DOHH2 (cell line): ENCODE data around the gene C1QTNF6.

ENCODE experiments used
- H3F3A ChIP-seq: fragments of 200-600 bp; sonication (generic), shearing (Covaris generic); 2 replicates; pipeline ENCODE4 v1.6.0; 2016; ENCODE audit warnings: antibody characterized with exemption, mild to moderate bottlenecking; ENCODE audit not compliant: control insufficient read depth, insufficient read depth
- H3K27ac ChIP-seq: fragments of 200-600 bp; sonication (generic); 2 replicates; pipeline ENCODE4 v1.5.1; 2014; ENCODE audit warnings: low read depth, mild to moderate bottlenecking, low read length, moderate library complexity
- H3K27me3 ChIP-seq: fragments of 200-600 bp; sonication (generic); 2 replicates; pipeline ENCODE4 v1.6.1; 2014; ENCODE audit warnings: mild to moderate bottlenecking, low read length, mixed read lengths; ENCODE audit not compliant: control insufficient read depth
- H3K36me3 ChIP-seq: fragments of 200-600 bp; sonication (generic); 2 replicates; pipeline ENCODE4 v1.6.1; 2014; ENCODE audit warnings: mild to moderate bottlenecking, low read length, moderate library complexity, mixed read lengths; ENCODE audit not compliant: control insufficient read depth
- H3K4me1 ChIP-seq: fragments of 200-600 bp; sonication (generic); 2 replicates; pipeline ENCODE4 v1.6.1; 2014; ENCODE audit warnings: mild to moderate bottlenecking, low read length, mixed read lengths; ENCODE audit not compliant: control insufficient read depth
- H3K4me2 ChIP-seq: fragments of 200-600 bp; sonication (generic); 2 replicates; pipeline ENCODE4 v1.6.0; 2014; ENCODE audit warnings: mild to moderate bottlenecking, low read length, moderate library complexity
- H3K4me3 ChIP-seq: fragments of 200-600 bp; sonication (generic); 2 replicates; pipeline ENCODE4 v1.5.1; 2014; ENCODE audit warnings: mild to moderate bottlenecking, low read length, mixed read lengths
- H3K79me2 ChIP-seq: fragments of 200-600 bp; sonication (generic); 2 replicates; pipeline ENCODE4 v1.6.1; 2014; ENCODE audit warnings: mild to moderate bottlenecking, low read length, mixed read lengths; ENCODE audit not compliant: control insufficient read depth
- H3K9me2 ChIP-seq: fragments of 200-600 bp; sonication (generic); replicated peaks from 2 replicates; pipeline ENCODE4 v1.6.1; 2014; ENCODE audit warnings: mild to moderate bottlenecking, low read length, mixed read lengths; ENCODE audit not compliant: control insufficient read depth
- H3K9me3 ChIP-seq: fragments of 200-600 bp; sonication (generic); 2 replicates; pipeline ENCODE4 v1.6.1; 2014; ENCODE audit warnings: antibody characterized with exemption, low read length, mixed read lengths; ENCODE audit not compliant: control insufficient read depth, insufficient read depth
- H4K20me1 ChIP-seq: fragments of 200-600 bp; sonication (generic); 2 replicates; pipeline ENCODE4 v1.6.0; 2014; ENCODE audit warnings: low read depth, mild to moderate bottlenecking, antibody characterized with exemption, low read length, moderate library complexity; ENCODE audit not compliant: control insufficient read depth, insufficient read depth
- EZH2phosphoT487 ChIP-seq: fragments of 200-600 bp; sonication (generic); IDR thresholded peaks from 2 replicates; pipeline ENCODE4 v1.6.1; 2017; ENCODE audit warnings: borderline replicate concordance, mild to moderate bottlenecking, antibody characterized with exemption, low read length, moderate library complexity, mixed read lengths
- TF ChIP-seq, protein P1 (sequence below): fragments of 200-600 bp; sonication (generic); IDR thresholded peaks from one replicate; pipeline ENCODE4 v1.5.1; 2014; ENCODE audit warnings: antibody characterized with exemption, mild to moderate bottlenecking, low read depth, low read length; ENCODE audit not compliant: poor library complexity, severe bottlenecking

C1QTNF6 gene

DNA sequence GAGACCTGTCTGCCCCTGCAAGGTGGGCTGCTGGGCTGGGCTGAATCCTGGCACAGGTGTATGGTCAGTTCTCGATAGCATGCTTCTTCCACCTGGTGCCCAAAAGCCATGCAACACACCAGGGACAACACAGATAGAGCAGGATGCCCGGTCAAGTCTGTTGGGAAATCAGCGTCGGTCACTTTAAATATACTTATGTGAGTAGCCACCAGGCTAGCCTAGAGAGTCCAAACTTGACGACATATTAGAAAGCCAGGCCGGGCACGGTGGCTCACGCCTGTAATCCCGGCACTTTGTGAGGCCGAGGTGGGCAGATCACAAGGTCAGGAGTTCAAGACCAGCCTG lies 8.9 kb downstream of the C1QTNF6 start:
- H3K27me3 ChIP-seq, result peaks cover 35% of the 10 kb centered on the region
- no peaks in the 10 kb centered on the region; the same call in 1 of the 2 replicates for H4K20me1 ChIP-seq
- no peaks in the 10 kb centered on the region for H3K79me2 ChIP-seq
- H3K4me3 ChIP-seq, result no peak overlapping the region
- no peak for TF ChIP-seq EZH2phosphoT487
- TF ChIP-seq, protein P1, sequence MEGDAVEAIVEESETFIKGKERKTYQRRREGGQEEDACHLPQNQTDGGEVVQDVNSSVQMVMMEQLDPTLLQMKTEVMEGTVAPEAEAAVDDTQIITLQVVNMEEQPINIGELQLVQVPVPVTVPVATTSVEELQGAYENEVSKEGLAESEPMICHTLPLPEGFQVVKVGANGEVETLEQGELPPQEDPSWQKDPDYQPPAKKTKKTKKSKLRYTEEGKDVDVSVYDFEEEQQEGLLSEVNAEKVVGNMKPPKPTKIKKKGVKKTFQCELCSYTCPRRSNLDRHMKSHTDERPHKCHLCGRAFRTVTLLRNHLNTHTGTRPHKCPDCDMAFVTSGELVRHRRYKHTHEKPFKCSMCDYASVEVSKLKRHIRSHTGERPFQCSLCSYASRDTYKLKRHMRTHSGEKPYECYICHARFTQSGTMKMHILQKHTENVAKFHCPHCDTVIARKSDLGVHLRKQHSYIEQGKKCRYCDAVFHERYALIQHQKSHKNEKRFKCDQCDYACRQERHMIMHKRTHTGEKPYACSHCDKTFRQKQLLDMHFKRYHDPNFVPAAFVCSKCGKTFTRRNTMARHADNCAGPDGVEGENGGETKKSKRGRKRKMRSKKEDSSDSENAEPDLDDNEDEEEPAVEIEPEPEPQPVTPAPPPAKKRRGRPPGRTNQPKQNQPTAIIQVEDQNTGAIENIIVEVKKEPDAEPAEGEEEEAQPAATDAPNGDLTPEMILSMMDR, result no peak
- no peaks in the 10 kb centered on the region for H3K36me3 ChIP-seq
- H3K27ac ChIP-seq, result no peak overlapping the region
- H3K4me1 ChIP-seq, result no peaks in the 10 kb centered on the region
- no peaks in the 10 kb centered on the region for H3K9me3 ChIP-seq
- no peaks in the 10 kb centered on the region for H3F3A ChIP-seq
- H3K9me2 ChIP-seq, result no peaks in the 10 kb centered on the region
- H3K4me2 ChIP-seq, result no peak overlapping the region

DNA sequence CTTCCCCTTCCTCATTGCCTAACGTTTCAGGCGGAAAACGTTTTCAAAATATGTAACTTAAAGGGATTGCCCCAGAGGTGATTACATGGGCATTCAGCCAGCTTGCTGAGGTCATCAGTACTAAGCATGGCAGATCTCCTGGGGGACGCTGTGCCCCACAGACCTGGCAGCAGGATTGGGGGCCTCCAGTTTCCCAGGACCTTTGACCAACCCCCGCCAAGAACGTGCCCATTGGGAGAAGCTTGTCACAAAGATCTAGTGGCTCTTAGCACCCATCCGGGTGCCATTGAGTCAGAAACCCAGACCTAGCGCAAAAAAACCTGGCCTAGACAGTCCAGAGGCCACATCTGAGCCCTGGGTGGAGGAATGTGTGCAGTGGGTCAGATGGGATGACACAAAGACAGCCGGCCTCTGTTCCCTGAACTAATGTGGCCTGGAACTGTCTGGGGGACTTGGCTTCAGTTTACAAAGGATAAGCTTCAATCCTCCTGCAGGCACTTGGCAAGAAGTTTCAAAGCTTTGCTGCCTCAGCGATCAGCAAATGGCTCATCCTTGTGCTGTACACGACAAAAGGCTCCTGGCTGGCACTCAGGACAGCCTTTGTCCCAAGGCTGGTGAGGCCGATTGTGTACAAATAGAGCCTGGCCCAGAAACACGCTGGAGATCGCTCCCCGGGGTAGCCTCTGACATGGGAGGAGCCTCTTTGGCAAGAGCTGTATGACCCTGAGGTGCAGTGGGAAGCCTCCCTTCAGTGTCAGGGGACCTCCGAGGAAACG lies 9.5 kb downstream of the C1QTNF6 start:
- Histone ChIP-seq H3F3A (no peaks in the 10 kb centered on the region), H3K27ac (no peak overlapping the region), H3K4me1 (no peaks in the 10 kb centered on the region), H3K9me3 (no peaks in the 10 kb centered on the region), H3K4me2 (no peak overlapping the region), H3K4me3 (no peak overlapping the region), H3K36me3 (no peaks in the 10 kb centered on the region), H3K9me2 (no peaks in the 10 kb centered on the region), H4K20me1 (no peaks in the 10 kb centered on the region; the same call in 1 of the 2 replicates), H3K79me2 (no peaks in the 10 kb centered on the region), H3K27me3 (peaks cover 39% of the 10 kb centered on the region)
- TF ChIP-seq EZH2phosphoT487, result no peak
- TF ChIP-seq, protein P1, result no peak

DNA sequence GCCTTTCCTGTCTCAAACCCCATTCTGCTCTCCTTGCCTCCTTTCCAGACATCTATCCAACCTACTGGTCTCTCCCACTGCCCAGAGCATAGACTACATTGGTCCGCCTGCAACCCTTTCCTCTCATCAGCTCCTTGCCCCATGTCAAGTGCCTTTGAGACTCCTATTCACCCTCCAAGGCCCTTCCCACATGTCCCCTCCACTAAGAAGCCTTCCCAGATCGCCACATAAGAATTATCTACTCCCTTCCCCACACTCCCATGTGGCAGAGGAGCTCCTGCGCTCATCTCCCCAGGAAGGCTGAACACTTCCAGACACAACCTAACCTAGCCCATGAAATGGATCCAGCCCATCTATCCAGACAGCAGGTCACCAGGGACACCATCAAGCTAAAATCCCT lies 10.3 kb downstream of the C1QTNF6 start:
- H3K9me2 ChIP-seq, result no peaks in the 10 kb centered on the region
- H3K4me1 ChIP-seq, result no peaks in the 10 kb centered on the region
- no peak overlapping the region for H3K4me2 ChIP-seq
- no peak overlapping the region for H3K27ac ChIP-seq
- H4K20me1 ChIP-seq, result no peaks in the 10 kb centered on the region; the same call in 1 of the 2 replicates
- H3F3A ChIP-seq, result no peaks in the 10 kb centered on the region
- peaks cover 39% of the 10 kb centered on the region for H3K27me3 ChIP-seq
- H3K4me3 ChIP-seq, result no peak overlapping the region
- no peaks in the 10 kb centered on the region for H3K36me3 ChIP-seq
- H3K79me2 ChIP-seq, result no peaks in the 10 kb centered on the region
- H3K9me3 ChIP-seq, result no peaks in the 10 kb centered on the region
- TF ChIP-seq, protein P1, result no peak
- TF ChIP-seq EZH2phosphoT487, result no peak
